Brain microvascular endothelial cell (primary cell): ENCODE results near the gene RAP1GAP.
A peak's percentile ranks its signal among the peaks of the same experiment; 100 is the strongest.
"Not testable (repeated sequence)": the region's sequence is repeated elsewhere in the genome, so short reads cannot be mapped to it uniquely, and the experiment has no call there.

ENCODE experiments used
- DNase-seq: peaks from one replicate; pipeline ENCODE4 v3.0.0-alpha.2; 2020
- H3K27ac ChIP-seq: fragments of 250-450 bp; sonication (Bioruptor Pico); 2 replicates; pipeline ENCODE4 v1.5.1; 2020; ENCODE audit warnings: mild to moderate bottlenecking, moderate library complexity
- H3K27me3 ChIP-seq: fragments of 250-450 bp; sonication (Bioruptor Pico); replicated peaks from 2 replicates; pipeline ENCODE4 v1.5.1; 2020; ENCODE audit warnings: mild to moderate bottlenecking
- H3K36me3 ChIP-seq: fragments of 250-450 bp; sonication (Bioruptor Pico); replicated peaks from 2 replicates; pipeline ENCODE4 v1.5.1; 2020; ENCODE audit warnings: mild to moderate bottlenecking
- H3K4me3 ChIP-seq: 2 replicates; pipeline ENCODE4 v1.5.1; 2011; ENCODE audit warnings: low read depth, mild to moderate bottlenecking, control low read depth, low read length, moderate library complexity
- CTCF ChIP-seq: IDR thresholded peaks from 2 replicates; pipeline ENCODE4 v1.5.1; 2011; ENCODE audit warnings: low read depth, mild to moderate bottlenecking, moderate library complexity, low read length, control low read depth, inconsistent platforms; ENCODE audit errors: missing control alignments
- in situ Hi-C: cut with HindIII; loops from 2 replicates; pipeline ENCODE4 v1.10.0; 2017; ENCODE audit warnings: low sequenced_read_pairs, low pct_ligation_motif_present

RAP1GAP gene

DNA sequence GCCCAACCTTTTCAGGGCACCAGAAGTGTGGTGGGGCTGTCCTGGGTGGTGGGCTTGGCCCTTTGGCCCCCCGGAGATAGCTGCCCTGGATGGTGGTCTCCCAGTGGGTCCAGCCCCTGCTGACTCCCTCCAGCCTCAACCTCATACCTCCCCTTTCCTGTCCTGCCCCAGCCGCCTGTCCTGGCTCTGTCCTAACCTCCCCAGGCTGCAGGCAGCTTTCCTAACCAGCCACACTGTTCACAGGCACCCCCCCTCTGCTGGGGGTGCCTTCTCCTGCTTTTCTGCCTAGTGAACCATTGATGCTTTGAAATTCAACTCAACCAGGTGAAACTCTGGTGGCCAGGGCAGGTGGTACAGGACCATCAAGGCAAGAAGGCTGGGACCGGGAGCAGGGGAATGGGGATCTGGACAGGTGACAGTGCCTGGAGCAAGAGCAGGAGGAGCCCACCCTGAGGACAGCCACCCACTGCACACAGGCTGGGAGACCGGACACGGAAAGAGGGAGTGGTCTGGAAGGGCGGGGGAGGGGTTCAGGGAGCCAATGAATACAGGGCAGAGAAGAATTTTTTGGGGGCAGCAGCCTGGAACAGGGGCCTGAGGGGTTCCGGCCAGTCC, 35.9 kb downstream of the RAP1GAP start:
- Histone ChIP-seq H3K27ac (no peak overlapping the region), H3K36me3 (no peaks in the 10 kb centered on the region), H3K27me3 (peaks cover 14% of the 10 kb centered on the region), H3K4me3 (no peak overlapping the region)
- in situ Hi-C loops, result no loop called here
- no peak for DNase-seq
- TF ChIP-seq CTCF, result no peak

- Histone ChIP-seq H3K27ac (no peak overlapping the region), H3K27me3 (peaks cover 14% of the 10 kb centered on the region), H3K4me3 (no peak overlapping the region), H3K36me3 (no peaks in the 10 kb centered on the region)
- no peak for TF ChIP-seq CTCF
- in situ Hi-C loops, result no loop called here
- peak; percentile 23 for DNase-seq
Observed at GRCh38 chr1:21631944-21632887, 36.9 kb downstream of the RAP1GAP start.

- DNase-seq, H3K36me3 ChIP-seq, in situ Hi-C loops, H3K4me3 ChIP-seq, H3K27ac ChIP-seq: not testable (repeated sequence)
- H3K27me3 ChIP-seq, result peaks cover 14% of the 10 kb centered on the region
Observed at GRCh38 chr1:21631590-21631943, 37.6 kb downstream of the RAP1GAP start.

- Histone ChIP-seq H3K27ac (no peak overlapping the region), H3K27me3 (peaks cover 9% of the 10 kb centered on the region), H3K4me3 (no peak overlapping the region), H3K36me3 (no peaks in the 10 kb centered on the region)
- DNase-seq, result no peak
- TF ChIP-seq CTCF, result no peak
- in situ Hi-C loops, result no loop called here
Observed at GRCh38 chr1:21630571-21631343, 38.4 kb downstream of the RAP1GAP start.

DNA sequence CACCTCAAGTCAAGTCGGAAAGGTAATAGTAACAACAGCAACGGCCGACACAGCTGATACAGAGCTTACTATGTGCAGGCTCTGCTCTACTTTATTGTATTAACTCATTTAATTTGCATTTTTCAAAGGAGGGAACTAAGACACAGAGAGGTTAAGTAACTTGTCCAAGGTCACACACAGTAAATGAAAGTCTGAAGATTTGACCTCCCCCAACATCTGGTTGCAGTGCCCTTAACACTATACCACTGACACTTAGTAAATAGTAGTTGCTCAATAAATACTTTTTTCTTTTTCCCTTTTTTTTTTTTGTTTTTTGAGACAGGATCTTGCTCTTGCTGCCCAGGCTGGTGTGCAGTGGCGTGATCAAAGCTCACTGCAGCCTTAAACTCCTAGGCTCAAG, 39.2 kb downstream of the RAP1GAP start:
- no peak for DNase-seq
- H3K36me3 ChIP-seq, result no peaks in the 10 kb centered on the region
- H3K27ac ChIP-seq, result no peak overlapping the region
- in situ Hi-C loops, result no loop called here
- H3K27me3 ChIP-seq, result peaks cover 9% of the 10 kb centered on the region
- TF ChIP-seq CTCF, result no peak
- no peak overlapping the region for H3K4me3 ChIP-seq
